ENCODE results near the gene UBE2D1.
A peak's percentile ranks its signal among the peaks of the same experiment; 100 is the strongest.

The UBE2D1 gene

GRCh38 chr10:58335306-58336005, 650 bp downstream of the UBE2D1 start:
- Histone ChIP-seq H3K4me3 (peak overlapping the region; percentile 97), H3K27ac (peak overlapping the region; percentile 87 to 89)
- DNase-seq (ENCODE audit: low spot score) = peak; percentile 72
- TF ChIP-seq CTCF (IDR thresholded peaks at IDR 0.05) = no peak

- Histone ChIP-seq H3K4me3 (peak overlapping the region; percentile 97), H3K27ac (no peak overlapping the region)
- no peak for DNase-seq (ENCODE audit: low spot score)
- no peak for TF ChIP-seq CTCF (IDR thresholded peaks at IDR 0.05)
Observed at GRCh38 chr10:58336242-58336641, 1.4 kb downstream of the UBE2D1 start.

GRCh38 chr10:58341422-58341821, 6.6 kb downstream of the UBE2D1 start:
- Histone ChIP-seq H3K27ac (no peak overlapping the region), H3K4me3 (no peak overlapping the region)
- DNase-seq (ENCODE audit: low spot score) = no peak
- no peak for TF ChIP-seq CTCF (IDR thresholded peaks at IDR 0.05)

- no peak overlapping the region for H3K27ac ChIP-seq
- DNase-seq (ENCODE audit: low spot score) = no peak
- no peak for TF ChIP-seq CTCF (IDR thresholded peaks at IDR 0.05)
- no peak overlapping the region for H3K4me3 ChIP-seq
Observed at GRCh38 chr10:58341947-58342346, 7.1 kb downstream of the UBE2D1 start.

- Histone ChIP-seq H3K4me3 (no peak overlapping the region), H3K27ac (no peak overlapping the region)
- no peak for DNase-seq (ENCODE audit: low spot score)
- no peak for TF ChIP-seq CTCF (IDR thresholded peaks at IDR 0.05)
Observed at GRCh38 chr10:58347967-58348366, 13.2 kb downstream of the UBE2D1 start.

- Histone ChIP-seq H3K27ac (no peak overlapping the region), H3K4me3 (no peak overlapping the region)
- DNase-seq (ENCODE audit: low spot score) = no peak
- TF ChIP-seq CTCF (IDR thresholded peaks at IDR 0.05) = no peak
Observed at GRCh38 chr10:58348571-58349033, 13.8 kb downstream of the UBE2D1 start.

- no peak overlapping the region for H3K4me3 ChIP-seq
Observed at GRCh38 chr10:58350023-58350422, 15.2 kb downstream of the UBE2D1 start.

More at GRCh38 chr10:58350023-58350422, 15.2 kb downstream of the UBE2D1 start:
- TF ChIP-seq CTCF (IDR thresholded peaks at IDR 0.05) = no peak
- H3K27ac ChIP-seq = no peak overlapping the region
- DNase-seq (ENCODE audit: low spot score) = no peak

Data from coronary artery (tissue), 2 donors.